DND-41 (cell line): ENCODE measurements around the gene GNAS-AS1.

Experiments
- ATAC-seq: fragments of 200-7000 bp; cut with Tn5 transposase; 3 replicates; pipeline ENCODE4 v1.9.1; 2021; ENCODE audit warnings: low read depth; ENCODE audit not compliant: insufficient read depth
- DNase-seq: peaks from one replicate; pipeline ENCODE4 v3.0.0-alpha.2; 2020
- H2AFZ ChIP-seq: 2 replicates; pipeline ENCODE4 v1.6.0; 2012; ENCODE audit warnings: low read depth, low read length
- H3K27ac ChIP-seq: 2 replicates; pipeline ENCODE4 v1.5.1; 2012; ENCODE audit warnings: low read length, inconsistent platforms
- H3K27me3 ChIP-seq: fragments of 200-600 bp; sonication (generic); 2 replicates; pipeline ENCODE4 v1.6.0; 2012; ENCODE audit warnings: low read length, mild to moderate bottlenecking, inconsistent platforms; ENCODE audit not compliant: insufficient read depth, poor library complexity
- H3K36me3 ChIP-seq: 2 replicates; pipeline ENCODE4 v1.5.1; 2012; ENCODE audit warnings: low read length, inconsistent platforms; ENCODE audit not compliant: insufficient read depth
- H3K4me1 ChIP-seq: 2 replicates; pipeline ENCODE4 v1.5.1; 2012; ENCODE audit warnings: mild to moderate bottlenecking, low read length; ENCODE audit not compliant: insufficient read depth
- H3K4me2 ChIP-seq: 2 replicates; pipeline ENCODE4 v1.6.0; 2012; ENCODE audit warnings: mild to moderate bottlenecking, moderate library complexity, low read length, inconsistent platforms; ENCODE audit not compliant: insufficient read depth
- H3K4me3 ChIP-seq, 2 experiments: fragments of 200-600 bp in 1 of 2; shearing (Covaris generic) in 1 of 2; 2 replicates each; pipeline ENCODE4 v1.5.1; 2012 to 2016; ENCODE audit warnings: inconsistent platforms in 2 of 2, low read length in 2 of 2, mild to moderate bottlenecking in 2 of 2, low read depth in 1 of 2, moderate library complexity in 1 of 2
- H3K79me2 ChIP-seq: 2 replicates; pipeline ENCODE4 v1.6.0; 2012; ENCODE audit warnings: low read length, inconsistent platforms; ENCODE audit not compliant: insufficient read depth
- H3K9ac ChIP-seq: 2 replicates; pipeline ENCODE4 v1.6.0; 2012; ENCODE audit warnings: low read depth, mild to moderate bottlenecking, inconsistent platforms, low read length, moderate library complexity
- H3K9me3 ChIP-seq: 2 replicates; pipeline ENCODE4 v1.5.1; 2012; ENCODE audit warnings: low read length, moderate library complexity, mild to moderate bottlenecking, inconsistent platforms; ENCODE audit not compliant: insufficient read depth, severe bottlenecking
- H4K20me1 ChIP-seq: 2 replicates; pipeline ENCODE4 v1.6.0; 2012; ENCODE audit warnings: low read length; ENCODE audit not compliant: insufficient read depth
- CTCF ChIP-seq: IDR thresholded peaks from 2 replicates; pipeline ENCODE4 v1.5.1; 2012; ENCODE audit warnings: borderline replicate concordance, low read length, moderate library complexity, mild to moderate bottlenecking; ENCODE audit not compliant: poor library complexity, severe bottlenecking; ENCODE audit errors: extremely low read depth
- EZH2 ChIP-seq: IDR thresholded peaks from 3 replicates; pipeline ENCODE4 v1.6.1; 2012; ENCODE audit warnings: borderline replicate concordance, low read depth, mild to moderate bottlenecking, moderate library complexity, low read length, inconsistent platforms; ENCODE audit not compliant: severe bottlenecking

The GNAS-AS1 gene

GRCh38 chr20:58886546-58886945, 35.8 kb upstream of the GNAS-AS1 start:
- Histone ChIP-seq H3K9me3 (no peaks in the 10 kb centered on the region), H3K27me3 (no peaks in the 10 kb centered on the region), H2AFZ (no peak overlapping the region), H3K79me2 (peaks cover 27% of the 10 kb centered on the region), H3K4me2 (no peak overlapping the region), H3K36me3 (no peaks in the 10 kb centered on the region), H3K9ac (no peak overlapping the region), H3K27ac (no peak overlapping the region), H3K4me3 (no peak overlapping the region), H4K20me1 (no peaks in the 10 kb centered on the region), H3K4me1 (peaks cover 18% of the 10 kb centered on the region)
- DNase-seq (no peak), ATAC-seq (no peak)
- no peak for TF ChIP-seq CTCF
- no peak for TF ChIP-seq EZH2

GRCh38 chr20:58884966-58885365, 34.3 kb upstream of the GNAS-AS1 start:
- H3K4me2 ChIP-seq, result no peak overlapping the region
- no peak overlapping the region for H3K9ac ChIP-seq
- no peak overlapping the region for H3K4me3 ChIP-seq
- H3K9me3 ChIP-seq, result no peaks in the 10 kb centered on the region
- ATAC-seq (no peak), DNase-seq (no peak)
- no peak for TF ChIP-seq CTCF
- TF ChIP-seq EZH2, result no peak
- no peak overlapping the region for H2AFZ ChIP-seq
- H3K36me3 ChIP-seq, result no peaks in the 10 kb centered on the region
- no peak overlapping the region for H3K27ac ChIP-seq
- peaks cover 11% of the 10 kb centered on the region for H3K4me1 ChIP-seq
- H3K27me3 ChIP-seq, result no peaks in the 10 kb centered on the region
- peaks cover 19% of the 10 kb centered on the region for H3K79me2 ChIP-seq
- H4K20me1 ChIP-seq, result no peaks in the 10 kb centered on the region

GRCh38 chr20:58883241-58883691, 32.6 kb upstream of the GNAS-AS1 start:
- TF ChIP-seq EZH2 (no peak), CTCF (no peak)
- Histone ChIP-seq H3K4me1 (peaks cover 8% of the 10 kb centered on the region), H3K4me2 (no peak overlapping the region), H3K9ac (no peak overlapping the region), H2AFZ (no peak overlapping the region), H3K79me2 (peaks cover 7% of the 10 kb centered on the region), H3K27me3 (no peaks in the 10 kb centered on the region), H3K36me3 (no peaks in the 10 kb centered on the region), H4K20me1 (no peaks in the 10 kb centered on the region), H3K27ac (no peak overlapping the region), H3K4me3 (no peak overlapping the region), H3K9me3 (no peaks in the 10 kb centered on the region)
- DNase-seq (no peak), ATAC-seq (no peak)

GRCh38 chr20:58882704-58883089, 32.0 kb upstream of the GNAS-AS1 start:
- H3K27me3 ChIP-seq, result no peaks in the 10 kb centered on the region
- H3K36me3 ChIP-seq, result no peaks in the 10 kb centered on the region
- DNase-seq (no peak), ATAC-seq (no peak)
- H3K9me3 ChIP-seq, result no peaks in the 10 kb centered on the region
- no peak overlapping the region for H2AFZ ChIP-seq
- H3K4me1 ChIP-seq, result peaks cover 3% of the 10 kb centered on the region
- H3K79me2 ChIP-seq, result peaks cover under 1% of the 10 kb centered on the region; the same call in 1 of the 2 replicates
- H3K4me3 ChIP-seq, result no peak overlapping the region
- H4K20me1 ChIP-seq, result no peaks in the 10 kb centered on the region
- no peak overlapping the region for H3K4me2 ChIP-seq
- no peak overlapping the region for H3K27ac ChIP-seq
- no peak overlapping the region for H3K9ac ChIP-seq
- TF ChIP-seq EZH2 (no peak), CTCF (no peak)
